Aortic smooth muscle cell (primary cell): ENCODE data around the gene UBE2L5. TPM values are rescaled to one million over a fixed set of nuclear protein-coding genes. Genes with fewer than 3 reads are reported as not detected.

Source experiments
- total RNA-seq: library from RNA; depleted of rRNA; stranded (reverse); fragments of >200 nt; gene quantifications from 2 replicates; pipeline ENCODE4 v1.2.3, GENCODE V29; 2014

UBE2L5 gene
- not detected in 2 replicates for total RNA-seq

GRCh38 chr13:30422054-30422839 is at the start of gene UBE2L5:
Gene UBE2L5, plus strand, starts transcription at chr13:30422493. Its CDS starts 5,498 bp downstream, at chr13:30427991.

GRCh38 chr13:30465593-30466357 is 43.5 kb downstream of the UBE2L5 start, which contains the start of gene HMGB1:
Gene HMGB1, minus strand, starts transcription at chr13:30465936. Its CDS starts 2,256 bp downstream, at chr13:30463680.

Other genes starting within 250 kb of the UBE2L5 start
- gene KATNAL1, start 114.9 kb upstream of the UBE2L5 start, total RNA-seq, result 20.7 and 26.9 TPM in 2 replicates
- gene HMGB1, start 43.4 kb downstream of the UBE2L5 start, total RNA-seq, result 185 and 229 TPM in 2 replicates
- 10.3 and 10.7 TPM in 2 replicates for gene USPL1, start 195.4 kb downstream of the UBE2L5 start, total RNA-seq